Measurements from ENCODE around the gene SLC11A2. TPM values are rescaled to one million over a fixed set of nuclear protein-coding genes. Genes with fewer than 3 reads are reported as not detected.

SLC11A2 gene
- polyA plus RNA-seq, 3 donors, result 11.7 to 69.0 (median 14.9) TPM

DNA sequence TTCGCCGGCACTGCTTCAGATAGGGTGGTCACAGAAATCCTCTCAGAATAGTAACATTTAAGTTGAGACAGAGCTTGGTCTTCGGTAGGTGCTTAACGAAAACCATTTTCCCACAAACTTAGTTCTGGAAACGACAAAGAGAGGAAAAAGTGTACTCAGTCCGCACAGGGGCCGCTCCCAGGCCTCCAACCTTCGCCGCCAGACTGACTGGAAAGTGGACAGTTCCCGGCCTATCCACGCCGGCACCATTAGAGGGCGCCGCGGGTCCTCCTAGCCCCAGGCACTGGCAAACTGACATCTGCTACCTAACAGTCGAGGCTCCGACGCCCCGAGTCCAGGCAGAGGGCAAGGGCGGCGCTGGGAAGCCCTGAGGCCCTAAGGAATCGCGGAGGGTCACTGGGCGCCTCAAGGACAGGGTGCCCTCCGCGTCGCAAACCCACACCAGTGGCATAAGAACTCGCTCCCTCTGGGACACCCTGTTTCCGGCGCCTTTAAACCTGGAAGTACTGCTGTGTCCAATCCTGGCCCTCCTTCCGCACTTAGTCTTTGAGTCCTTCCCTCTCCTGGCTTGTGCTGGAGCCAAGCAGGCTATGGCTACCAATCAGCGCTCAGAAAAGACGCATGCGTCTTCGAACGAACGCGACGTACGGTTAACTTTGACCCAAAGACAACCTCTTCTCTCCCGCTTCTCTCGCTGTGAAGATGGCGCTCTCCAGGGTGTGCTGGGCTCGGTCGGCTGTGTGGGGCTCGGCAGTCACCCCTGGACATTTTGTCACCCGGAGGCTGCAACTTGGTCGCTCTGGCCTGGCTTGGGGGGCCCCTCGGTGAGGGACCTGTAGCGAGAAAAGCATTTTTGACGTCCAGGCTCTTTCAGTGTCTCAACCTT lies 21.7 kb upstream of the SLC11A2 start, which contains the start of gene LETMD1:
Gene LETMD1, plus strand, starts transcription at position 673 of the 886 bp plus-strand sequence. Its CDS starts 30 bp downstream, at position 703.
- H3K9ac ChIP-seq (ENCODE audit: insufficient read depth, low read length, poor library complexity, severe bottlenecking), result peak within 1 kb of the TSS; percentile 69
- H3K27ac ChIP-seq (ENCODE audit: low read depth in 1 of 2, low read length in 2 of 2), result peak within 1 kb of the TSS; percentile 90
- peaks cover 19% of the 10 kb centered on the region for H3K79me2 ChIP-seq (ENCODE audit: insufficient read depth, low read length)
- Mint-ChIP-seq H3K4me1 (peaks cover 19% of the 10 kb centered on the region), H3K36me3 (peaks cover 13 to 18% of the 10 kb centered on the region in 2 donors), H3K27ac (peak within 1 kb of the TSS; percentile 87 to 97 (median 94)), H3K4me3 (peak within 1 kb of the TSS; percentile 93 to 98), H3K9me3 (peaks cover 0 to 3% (median 0%) of the 10 kb centered on the region in 7 donors), H3K27me3 (ENCODE audit: low read depth in 3 of 3) (peaks cover 0 to 5% (median 0%) of the 10 kb centered on the region in 3 donors)
- TF ChIP-seq, protein P1, sequence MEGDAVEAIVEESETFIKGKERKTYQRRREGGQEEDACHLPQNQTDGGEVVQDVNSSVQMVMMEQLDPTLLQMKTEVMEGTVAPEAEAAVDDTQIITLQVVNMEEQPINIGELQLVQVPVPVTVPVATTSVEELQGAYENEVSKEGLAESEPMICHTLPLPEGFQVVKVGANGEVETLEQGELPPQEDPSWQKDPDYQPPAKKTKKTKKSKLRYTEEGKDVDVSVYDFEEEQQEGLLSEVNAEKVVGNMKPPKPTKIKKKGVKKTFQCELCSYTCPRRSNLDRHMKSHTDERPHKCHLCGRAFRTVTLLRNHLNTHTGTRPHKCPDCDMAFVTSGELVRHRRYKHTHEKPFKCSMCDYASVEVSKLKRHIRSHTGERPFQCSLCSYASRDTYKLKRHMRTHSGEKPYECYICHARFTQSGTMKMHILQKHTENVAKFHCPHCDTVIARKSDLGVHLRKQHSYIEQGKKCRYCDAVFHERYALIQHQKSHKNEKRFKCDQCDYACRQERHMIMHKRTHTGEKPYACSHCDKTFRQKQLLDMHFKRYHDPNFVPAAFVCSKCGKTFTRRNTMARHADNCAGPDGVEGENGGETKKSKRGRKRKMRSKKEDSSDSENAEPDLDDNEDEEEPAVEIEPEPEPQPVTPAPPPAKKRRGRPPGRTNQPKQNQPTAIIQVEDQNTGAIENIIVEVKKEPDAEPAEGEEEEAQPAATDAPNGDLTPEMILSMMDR (IDR thresholded peaks at IDR 0.05), result peak; percentile 92
- under 1% methylated on average over 46 of the region's 51 CpGs for whole genome bisulfite sequencing (ENCODE audit: insufficient coverage)
- no peaks in the 10 kb centered on the region for H3K9me3 ChIP-seq (replicated peaks in 1 of 2; ENCODE audit: control insufficient read depth in 1 of 2, insufficient read depth in 1 of 2, low read length in 2 of 2)
- H3K4me1 ChIP-seq (ENCODE audit: control insufficient read depth in 1 of 2, insufficient read depth in 2 of 2, low read length in 2 of 2), result peaks cover 18 to 22% of the 10 kb centered on the region in 2 donors
- H3K4me2 ChIP-seq (replicated peaks; ENCODE audit: extremely low read depth, low read length, poor library complexity, severe bottlenecking), result peak within 1 kb of the TSS; percentile 86
- intact Hi-C loops (cut with micrococcal nuclease), result loop anchor here (5.0 to 10.0 kb wide), 5 partner anchors 124 to 297 kb away; partner anchors contain the start of genes TFCP2 (in 2 of the 2), ATF1 (in 1 of the 2) and CELA1 (in 1 of the 2)
- H3K36me3 ChIP-seq (replicated peaks in 1 of 2; ENCODE audit: control insufficient read depth in 1 of 2, insufficient read depth in 2 of 2, low read length in 2 of 2), result peaks cover 10 to 22% of the 10 kb centered on the region in 2 donors
- peak within 1 kb of the TSS; percentile 94 for H2AFZ ChIP-seq (ENCODE audit: insufficient read depth, low read depth, low read length, poor library complexity, severe bottlenecking)
- H3K27me3 ChIP-seq (ENCODE audit: control insufficient read depth in 2 of 2, insufficient read depth in 2 of 2, low read length in 2 of 2), result no peaks in the 10 kb centered on the region
- H3K4me3 ChIP-seq (replicated peaks in 1 of 3; ENCODE audit: low read depth in 2 of 3, low read length in 3 of 3), result peak within 1 kb of the TSS; percentile 67 to 88 (median 85)
- DNase-seq, result peak; percentile 94 to 98 (median 97)
- no peaks in the 10 kb centered on the region for H4K20me1 ChIP-seq (ENCODE audit: insufficient read depth, low read length)

DNA sequence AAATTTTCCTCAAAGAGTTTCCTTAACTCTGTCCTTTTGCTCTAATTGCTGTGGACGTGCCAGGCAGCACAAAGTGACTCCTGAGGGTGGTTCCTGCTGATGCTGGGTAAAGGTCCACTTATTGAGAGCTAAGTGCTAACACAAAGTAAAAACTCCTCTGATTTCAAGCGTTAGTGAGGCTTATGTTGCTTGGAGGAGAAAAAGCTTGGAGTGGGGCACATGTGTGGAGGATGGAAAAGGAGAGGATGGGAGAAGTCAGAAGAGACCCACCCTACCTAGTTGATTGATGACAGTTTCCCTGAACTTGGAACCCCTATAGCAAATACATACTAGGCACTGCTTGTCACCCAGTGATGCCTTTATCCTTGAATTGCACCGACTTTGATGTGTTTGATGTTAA lies 10.1 kb upstream of the SLC11A2 start:
- H3K4me2 ChIP-seq (replicated peaks; ENCODE audit: extremely low read depth, low read length, poor library complexity, severe bottlenecking), result no peak overlapping the region
- H3K4me3 Mint-ChIP-seq, result no peak overlapping the region
- TF ChIP-seq, protein P1 (IDR thresholded peaks at IDR 0.05), result no peak
- no peaks in the 10 kb centered on the region for H3K9me3 ChIP-seq (replicated peaks in 1 of 2; ENCODE audit: control insufficient read depth in 1 of 2, insufficient read depth in 1 of 2, low read length in 2 of 2)
- no peaks in the 10 kb centered on the region for H3K27me3 Mint-ChIP-seq (ENCODE audit: low read depth in 3 of 3)
- H3K79me2 ChIP-seq (ENCODE audit: insufficient read depth, low read length), result no peaks in the 10 kb centered on the region
- H3K9ac ChIP-seq (ENCODE audit: insufficient read depth, low read length, poor library complexity, severe bottlenecking), result no peak overlapping the region
- H3K4me1 ChIP-seq (ENCODE audit: control insufficient read depth in 1 of 2, insufficient read depth in 2 of 2, low read length in 2 of 2), result no peaks in the 10 kb centered on the region
- no peaks in the 10 kb centered on the region for H4K20me1 ChIP-seq (ENCODE audit: insufficient read depth, low read length)
- no peaks in the 10 kb centered on the region for H3K36me3 ChIP-seq (replicated peaks in 1 of 2; ENCODE audit: control insufficient read depth in 1 of 2, insufficient read depth in 2 of 2, low read length in 2 of 2)
- no peak overlapping the region for H3K27ac ChIP-seq (ENCODE audit: low read depth in 1 of 2, low read length in 2 of 2)
- peaks cover 0 to 2% (median 0%) of the 10 kb centered on the region in 7 donors for H3K9me3 Mint-ChIP-seq
- no peak overlapping the region for H2AFZ ChIP-seq (ENCODE audit: insufficient read depth, low read depth, low read length, poor library complexity, severe bottlenecking)
- H3K27me3 ChIP-seq (ENCODE audit: control insufficient read depth in 2 of 2, insufficient read depth in 2 of 2, low read length in 2 of 2), result no peaks in the 10 kb centered on the region
- no peak overlapping the region for H3K4me3 ChIP-seq (replicated peaks in 1 of 3; ENCODE audit: low read depth in 2 of 3, low read length in 3 of 3)
- WGBS (ENCODE audit: insufficient coverage), result 83% methylated on average over 1 of the region's 3 CpGs
- H3K27ac Mint-ChIP-seq, result no peak overlapping the region
- no peaks in the 10 kb centered on the region for H3K36me3 Mint-ChIP-seq
- DNase-seq, result no peak
- intact Hi-C loops (cut with micrococcal nuclease), result no loop called here
- H3K4me1 Mint-ChIP-seq, result no peaks in the 10 kb centered on the region
